Measurements from ENCODE around the gene KCNH1. TPM values are rescaled to one million over a fixed set of nuclear protein-coding genes. Genes with fewer than 3 reads are reported as not detected.

Gene KCNH1
- total and polyA plus RNA-seq, 2 experiments from 2014 or later, result 0.03 to 0.17 TPM

DNA sequence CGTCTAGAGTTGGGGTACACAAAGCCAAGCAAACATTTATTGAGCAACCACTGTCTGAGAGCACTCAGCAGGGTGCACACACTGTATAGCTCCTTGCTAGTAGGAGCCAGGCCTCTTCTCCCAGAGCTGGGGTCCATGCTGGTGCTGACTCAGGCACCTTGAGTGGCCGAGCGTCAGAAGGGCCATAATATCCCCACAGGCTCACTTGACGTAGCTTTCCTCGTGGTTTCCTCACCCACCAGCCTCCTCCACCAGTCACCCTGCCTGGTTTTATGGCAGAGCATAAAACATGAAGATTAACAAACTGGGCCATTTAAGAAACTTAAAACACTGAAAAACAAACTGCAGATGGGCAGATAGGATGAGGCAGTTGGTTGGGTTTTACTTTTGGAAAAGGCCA lies 443.7 kb downstream of the KCNH1 start:
- Histone ChIP-seq H3K27me3 (peaks cover 7% of the 10 kb centered on the region), H2AFZ (no peak overlapping the region), H3K4me3 (no peak overlapping the region), H3K9me2 (replicated peaks; ENCODE audit: insufficient read depth) (no peaks in the 10 kb centered on the region), H3K4me1 (ENCODE audit: insufficient read depth) (no peaks in the 10 kb centered on the region), H4K20me1 (ENCODE audit: insufficient read depth, poor library complexity, severe bottlenecking) (no peaks in the 10 kb centered on the region), H3K79me2 (no peaks in the 10 kb centered on the region), H3K4me2 (no peak overlapping the region), H3K9me3 (ENCODE audit: low read depth) (no peaks in the 10 kb centered on the region), H3K36me3 (replicated peaks; ENCODE audit: insufficient read depth, low read depth) (no peaks in the 10 kb centered on the region), H3K27ac (no peak overlapping the region)
- TF ChIP-seq, protein P1, sequence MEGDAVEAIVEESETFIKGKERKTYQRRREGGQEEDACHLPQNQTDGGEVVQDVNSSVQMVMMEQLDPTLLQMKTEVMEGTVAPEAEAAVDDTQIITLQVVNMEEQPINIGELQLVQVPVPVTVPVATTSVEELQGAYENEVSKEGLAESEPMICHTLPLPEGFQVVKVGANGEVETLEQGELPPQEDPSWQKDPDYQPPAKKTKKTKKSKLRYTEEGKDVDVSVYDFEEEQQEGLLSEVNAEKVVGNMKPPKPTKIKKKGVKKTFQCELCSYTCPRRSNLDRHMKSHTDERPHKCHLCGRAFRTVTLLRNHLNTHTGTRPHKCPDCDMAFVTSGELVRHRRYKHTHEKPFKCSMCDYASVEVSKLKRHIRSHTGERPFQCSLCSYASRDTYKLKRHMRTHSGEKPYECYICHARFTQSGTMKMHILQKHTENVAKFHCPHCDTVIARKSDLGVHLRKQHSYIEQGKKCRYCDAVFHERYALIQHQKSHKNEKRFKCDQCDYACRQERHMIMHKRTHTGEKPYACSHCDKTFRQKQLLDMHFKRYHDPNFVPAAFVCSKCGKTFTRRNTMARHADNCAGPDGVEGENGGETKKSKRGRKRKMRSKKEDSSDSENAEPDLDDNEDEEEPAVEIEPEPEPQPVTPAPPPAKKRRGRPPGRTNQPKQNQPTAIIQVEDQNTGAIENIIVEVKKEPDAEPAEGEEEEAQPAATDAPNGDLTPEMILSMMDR (IDR thresholded peaks at IDR 0.05; ENCODE audit: poor library complexity), result no peak
- TF ChIP-seq EZH2 (IDR thresholded peaks at IDR 0.05; ENCODE audit: borderline replicate concordance) (no peak), EZH2phosphoT487 (IDR thresholded peaks at IDR 0.05; ENCODE audit: low read depth, severe bottlenecking, unreplicated experiment) (no peak)
- WGBS (ENCODE audit: low lambda C conversion rate, missing lambda C conversion rate), result 60% methylated on average over 5 of the region's 5 CpGs
- DNase-seq (ENCODE audit: low spot score), result no peak

DNA sequence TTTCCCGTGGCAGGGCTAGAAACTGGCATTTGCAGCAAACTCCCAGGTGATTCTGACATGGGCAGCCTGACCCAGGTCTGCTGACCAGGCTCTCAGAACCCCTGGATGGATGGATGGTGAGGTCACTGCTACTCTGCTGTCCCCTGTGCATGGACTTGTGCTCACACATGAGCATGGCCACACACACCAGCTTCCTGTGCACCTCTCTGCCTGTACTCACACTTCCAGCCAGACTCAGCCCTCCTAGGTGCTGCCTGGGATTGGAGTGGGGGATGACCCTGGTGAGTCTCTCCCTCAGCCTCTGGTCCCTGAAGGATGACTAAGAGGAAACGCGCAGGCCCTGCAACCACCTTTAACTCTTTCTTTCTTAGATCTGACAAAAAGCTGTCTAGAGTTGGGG lies 444.1 kb downstream of the KCNH1 start:
- TF ChIP-seq EZH2 (IDR thresholded peaks at IDR 0.05; ENCODE audit: borderline replicate concordance), result no peak
- TF ChIP-seq EZH2phosphoT487 (IDR thresholded peaks at IDR 0.05; ENCODE audit: low read depth, severe bottlenecking, unreplicated experiment), result no peak
- TF ChIP-seq, protein P1 (IDR thresholded peaks at IDR 0.05; ENCODE audit: poor library complexity), result no peak
- Histone ChIP-seq H3K27me3 (peaks cover 5% of the 10 kb centered on the region), H3K36me3 (replicated peaks; ENCODE audit: insufficient read depth, low read depth) (no peaks in the 10 kb centered on the region), H3K27ac (no peak overlapping the region), H3K79me2 (no peaks in the 10 kb centered on the region), H3K9me2 (replicated peaks; ENCODE audit: insufficient read depth) (no peaks in the 10 kb centered on the region), H2AFZ (no peak overlapping the region), H4K20me1 (ENCODE audit: insufficient read depth, poor library complexity, severe bottlenecking) (no peaks in the 10 kb centered on the region), H3K4me1 (ENCODE audit: insufficient read depth) (no peaks in the 10 kb centered on the region), H3K4me3 (no peak overlapping the region), H3K4me2 (no peak overlapping the region), H3K9me3 (ENCODE audit: low read depth) (no peaks in the 10 kb centered on the region)
- WGBS (ENCODE audit: low lambda C conversion rate, missing lambda C conversion rate), result 84% methylated on average over 3 of the region's 3 CpGs
- no peak for DNase-seq (ENCODE audit: low spot score)

GRCh38 chr1:210688512-210689234 lies 445.3 kb downstream of the KCNH1 start:
- Histone ChIP-seq H3K27ac (no peak overlapping the region), H3K4me3 (no peak overlapping the region), H3K9me2 (replicated peaks; ENCODE audit: insufficient read depth) (no peaks in the 10 kb centered on the region), H3K4me2 (no peak overlapping the region), H3K27me3 (no peaks in the 10 kb centered on the region), H3K4me1 (ENCODE audit: insufficient read depth) (no peaks in the 10 kb centered on the region), H3K79me2 (no peaks in the 10 kb centered on the region), H2AFZ (no peak overlapping the region), H4K20me1 (ENCODE audit: insufficient read depth, poor library complexity, severe bottlenecking) (no peaks in the 10 kb centered on the region), H3K36me3 (replicated peaks; ENCODE audit: insufficient read depth, low read depth) (no peaks in the 10 kb centered on the region), H3K9me3 (ENCODE audit: low read depth) (no peaks in the 10 kb centered on the region)
- DNase-seq (ENCODE audit: low spot score), result no peak
- WGBS (ENCODE audit: low lambda C conversion rate, missing lambda C conversion rate), result 84% methylated on average over 1 of the region's 1 CpG
- no peak for TF ChIP-seq EZH2 (IDR thresholded peaks at IDR 0.05; ENCODE audit: borderline replicate concordance)
- no peak for TF ChIP-seq EZH2phosphoT487 (IDR thresholded peaks at IDR 0.05; ENCODE audit: low read depth, severe bottlenecking, unreplicated experiment)
- TF ChIP-seq, protein P1 (IDR thresholded peaks at IDR 0.05; ENCODE audit: poor library complexity), result no peak
